ENCODE results near the gene IMMP2L.

DNA sequence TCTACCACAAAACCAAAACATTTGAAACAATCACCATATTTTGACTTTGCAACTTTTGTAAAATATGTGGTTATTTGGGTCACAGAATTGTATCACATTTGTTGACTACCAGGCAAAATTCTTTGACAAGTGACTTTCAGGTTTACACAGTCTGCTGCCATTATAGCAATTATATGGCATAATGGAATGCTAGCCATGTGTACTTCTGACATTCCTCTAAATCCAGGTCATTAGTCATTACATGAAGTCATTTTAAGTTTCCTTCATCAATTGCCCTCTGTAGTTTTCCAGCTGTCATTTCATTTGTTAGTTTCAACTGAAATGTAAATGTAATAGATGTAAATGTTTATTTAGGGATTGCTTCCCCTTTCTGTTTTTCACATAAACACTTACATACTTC lies 137.5 kb downstream of the IMMP2L start:
- TF ChIP-seq, protein P1, sequence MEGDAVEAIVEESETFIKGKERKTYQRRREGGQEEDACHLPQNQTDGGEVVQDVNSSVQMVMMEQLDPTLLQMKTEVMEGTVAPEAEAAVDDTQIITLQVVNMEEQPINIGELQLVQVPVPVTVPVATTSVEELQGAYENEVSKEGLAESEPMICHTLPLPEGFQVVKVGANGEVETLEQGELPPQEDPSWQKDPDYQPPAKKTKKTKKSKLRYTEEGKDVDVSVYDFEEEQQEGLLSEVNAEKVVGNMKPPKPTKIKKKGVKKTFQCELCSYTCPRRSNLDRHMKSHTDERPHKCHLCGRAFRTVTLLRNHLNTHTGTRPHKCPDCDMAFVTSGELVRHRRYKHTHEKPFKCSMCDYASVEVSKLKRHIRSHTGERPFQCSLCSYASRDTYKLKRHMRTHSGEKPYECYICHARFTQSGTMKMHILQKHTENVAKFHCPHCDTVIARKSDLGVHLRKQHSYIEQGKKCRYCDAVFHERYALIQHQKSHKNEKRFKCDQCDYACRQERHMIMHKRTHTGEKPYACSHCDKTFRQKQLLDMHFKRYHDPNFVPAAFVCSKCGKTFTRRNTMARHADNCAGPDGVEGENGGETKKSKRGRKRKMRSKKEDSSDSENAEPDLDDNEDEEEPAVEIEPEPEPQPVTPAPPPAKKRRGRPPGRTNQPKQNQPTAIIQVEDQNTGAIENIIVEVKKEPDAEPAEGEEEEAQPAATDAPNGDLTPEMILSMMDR (IDR thresholded peaks at IDR 0.05), result no peak
- no peak for TF ChIP-seq POLR2A (IDR thresholded peaks at IDR 0.05)

Data from uterus (tissue), 2 donors.